HG03439 (cell line): ENCODE measurements around the gene NR1H2.
"Not testable (repeated sequence)": the region's sequence is repeated elsewhere in the genome, so short reads cannot be mapped to it uniquely, and the experiment has no call there.

Experiments
- ATAC-seq: cut with Tn5 transposase; IDR thresholded peaks from one replicate; pipeline ENCODE4 v1.9.1; 2021; ENCODE audit warnings: mild to moderate bottlenecking, moderate library complexity; ENCODE audit not compliant: unreplicated experiment

The NR1H2 gene

GRCh38 chr19:50377517-50377916 is 1.3 kb downstream of the NR1H2 start:
- ATAC-seq = no peak

GRCh38 chr19:50378169-50378862 is 2.1 kb downstream of the NR1H2 start:
- no peak for ATAC-seq

- ATAC-seq = no peak
These were observed 2.6 kb downstream of the NR1H2 start for GRCh38 chr19:50378863-50379236.

GRCh38 chr19:50379602-50380001 is 3.3 kb downstream of the NR1H2 start:
- no peak for ATAC-seq

GRCh38 chr19:50380137-50380536 is 3.9 kb downstream of the NR1H2 start:
- ATAC-seq = no peak

GRCh38 chr19:50380751-50381151 is 4.5 kb downstream of the NR1H2 start:
- no peak for ATAC-seq

- no peak for ATAC-seq
These were observed 5.8 kb downstream of the NR1H2 start for GRCh38 chr19:50381881-50382729.

GRCh38 chr19:50383001-50383851 is 7.0 kb downstream of the NR1H2 start:
- no peak for ATAC-seq

- peak; percentile 79 for ATAC-seq
These were observed 7.8 kb downstream of the NR1H2 start, which contains the start of gene POLD1 for GRCh38 chr19:50383852-50384684. Gene POLD1, plus strand, starts transcription at chr19:50384347. Its CDS starts 14,505 bp downstream, at chr19:50398852.

GRCh38 chr19:50384685-50385535 is 8.7 kb downstream of the NR1H2 start:
- no peak for ATAC-seq

GRCh38 chr19:50387176-50387867 is 11.1 kb downstream of the NR1H2 start:
- no peak for ATAC-seq

GRCh38 chr19:50387868-50388245 is 11.6 kb downstream of the NR1H2 start:
- no peak for ATAC-seq

GRCh38 chr19:50390295-50390694 is 14.0 kb downstream of the NR1H2 start:
- not testable (repeated sequence) for ATAC-seq

- ATAC-seq = not testable (repeated sequence)
These were observed 14.7 kb downstream of the NR1H2 start for GRCh38 chr19:50390952-50391351.

GRCh38 chr19:50392759-50393158 is 16.5 kb downstream of the NR1H2 start:
- ATAC-seq = no peak

- no peak for ATAC-seq
These were observed 17.3 kb downstream of the NR1H2 start for GRCh38 chr19:50393589-50393988.

- no peak for ATAC-seq
These were observed 17.8 kb downstream of the NR1H2 start for GRCh38 chr19:50394017-50394416.

- ATAC-seq = no peak
These were observed 22.6 kb downstream of the NR1H2 start for GRCh38 chr19:50398675-50399367.
